HG02973 (cell line): ENCODE results near the gene F10.
"Not testable (repeated sequence)": the region's sequence is repeated elsewhere in the genome, so short reads cannot be mapped to it uniquely, and the experiment has no call there.

Experiments used
- ATAC-seq: cut with Tn5 transposase; IDR thresholded peaks from one replicate; pipeline ENCODE4 v1.9.1; 2021; ENCODE audit warnings: moderate library complexity; ENCODE audit not compliant: unreplicated experiment

F10 gene

GRCh38 chr13:113150550-113151365 is 28.2 kb downstream of the F10 start:
- ATAC-seq = no peak

- ATAC-seq = no peak
These were observed 29.4 kb downstream of the F10 start for GRCh38 chr13:113151745-113152690.

- no peak for ATAC-seq
These were observed 30.0 kb downstream of the F10 start for GRCh38 chr13:113152691-113152983.

GRCh38 chr13:113152984-113153809 is 30.6 kb downstream of the F10 start:
- ATAC-seq = no peak

- ATAC-seq = no peak
These were observed 31.5 kb downstream of the F10 start for GRCh38 chr13:113153810-113154748.

GRCh38 chr13:113155201-113155600 is 32.6 kb downstream of the F10 start:
- no peak for ATAC-seq

- ATAC-seq = no peak
These were observed 33.5 kb downstream of the F10 start for GRCh38 chr13:113155982-113156655.

- ATAC-seq = no peak
These were observed 34.8 kb downstream of the F10 start for GRCh38 chr13:113157206-113157928.

GRCh38 chr13:113157929-113158747 is 35.5 kb downstream of the F10 start, which contains the start of gene PROZ:
Gene PROZ (plus strand): TSS chr13:113158648. CDS start chr13:113158661, 13 bp downstream.
- ATAC-seq = no peak

- no peak for ATAC-seq
These were observed 36.3 kb downstream of the F10 start for GRCh38 chr13:113158946-113159345.

- no peak for ATAC-seq
These were observed 37.1 kb downstream of the F10 start for GRCh38 chr13:113159701-113160100.

GRCh38 chr13:113160983-113161382 is 38.4 kb downstream of the F10 start:
- ATAC-seq = no peak

GRCh38 chr13:113161433-113161832 is 38.8 kb downstream of the F10 start:
- no peak for ATAC-seq

- ATAC-seq = not testable (repeated sequence)
These were observed 39.4 kb downstream of the F10 start for GRCh38 chr13:113161975-113162374.

- ATAC-seq = no peak
These were observed 40.4 kb downstream of the F10 start for GRCh38 chr13:113162783-113163685.

- no peak for ATAC-seq
These were observed 41.9 kb downstream of the F10 start for GRCh38 chr13:113164492-113164891.

- ATAC-seq = no peak
These were observed 43.7 kb downstream of the F10 start for GRCh38 chr13:113166266-113166665.
